Nephron (organoid): ENCODE results near the gene SBK3.
A peak's percentile ranks its signal among the peaks of the same experiment; 100 is the strongest.
"Not testable (repeated sequence)": the region's sequence is repeated elsewhere in the genome, so short reads cannot be mapped to it uniquely, and the experiment has no call there.

ENCODE experiments used
- H3K27ac Mint-ChIP-seq, 3 experiments: 2 replicates each; pipeline ENCODE4 v1.8.0; 2020; ENCODE audit warnings: mixed read lengths in 3 of 3, mild to moderate bottlenecking in 2 of 3, moderate library complexity in 1 of 3
- H3K27me3 Mint-ChIP-seq: 2 replicates; pipeline ENCODE4 v1.8.0; 2021; ENCODE audit warnings: low read depth, mild to moderate bottlenecking, moderate library complexity, mixed read lengths
- H3K36me3 Mint-ChIP-seq: 2 replicates; pipeline ENCODE4 v1.8.0; 2020; ENCODE audit warnings: low read depth, mixed read lengths
- H3K4me1 Mint-ChIP-seq: 2 replicates; pipeline ENCODE4 v1.8.0; 2020; ENCODE audit warnings: mixed read lengths
- H3K4me3 Mint-ChIP-seq, 3 experiments: 2 replicates each; pipeline ENCODE4 v1.8.0; 2020; ENCODE audit warnings: mild to moderate bottlenecking in 3 of 3, mixed read lengths in 3 of 3, moderate library complexity in 2 of 3
- H3K9me3 Mint-ChIP-seq: 2 replicates; pipeline ENCODE4 v1.8.0; 2020; ENCODE audit warnings: mixed read lengths
- CTCF ChIP-seq, 3 experiments: fragments of 200-600 bp; sonication (generic); IDR thresholded peaks; one replicate each; pipeline ENCODE4 v1.5.0; 2021; ENCODE audit warnings: antibody characterized with exemption in 3 of 3; ENCODE audit not compliant: unreplicated experiment in 3 of 3

The SBK3 gene

DNA sequence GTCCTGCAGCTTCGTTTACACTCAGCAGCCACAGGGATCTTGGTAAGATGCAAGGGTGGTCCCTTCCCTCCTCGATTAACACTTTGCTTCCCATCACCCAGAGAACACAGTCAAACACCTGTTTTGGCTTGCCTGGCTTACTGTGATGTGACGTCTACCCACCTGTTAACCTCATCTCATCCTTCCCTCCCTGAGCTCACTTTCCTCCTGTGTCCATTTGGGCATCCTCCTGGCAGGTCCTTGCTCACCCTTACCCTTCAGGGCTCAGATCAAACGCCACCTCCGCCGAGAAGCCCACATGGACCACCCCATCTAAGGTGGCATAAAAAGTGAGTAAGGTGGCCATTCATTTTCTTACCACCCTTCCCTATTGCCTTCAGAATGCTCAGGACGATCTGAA is 44.8 kb upstream of the SBK3 start:
- no peak for TF ChIP-seq CTCF (IDR thresholded peaks at IDR 0.05; ENCODE audit: unreplicated experiment in 3 of 3)
- H3K36me3 Mint-ChIP-seq: peaks cover 20% of the 10 kb centered on the region
- H3K27ac Mint-ChIP-seq: peak overlapping the region in 2 of 3 experiments; percentile 13 to 21
- peaks cover 6% of the 10 kb centered on the region for H3K27me3 Mint-ChIP-seq
- H3K9me3 Mint-ChIP-seq: no peaks in the 10 kb centered on the region
- peaks cover 25% of the 10 kb centered on the region for H3K4me1 Mint-ChIP-seq
- H3K4me3 Mint-ChIP-seq: no peak overlapping the region

DNA sequence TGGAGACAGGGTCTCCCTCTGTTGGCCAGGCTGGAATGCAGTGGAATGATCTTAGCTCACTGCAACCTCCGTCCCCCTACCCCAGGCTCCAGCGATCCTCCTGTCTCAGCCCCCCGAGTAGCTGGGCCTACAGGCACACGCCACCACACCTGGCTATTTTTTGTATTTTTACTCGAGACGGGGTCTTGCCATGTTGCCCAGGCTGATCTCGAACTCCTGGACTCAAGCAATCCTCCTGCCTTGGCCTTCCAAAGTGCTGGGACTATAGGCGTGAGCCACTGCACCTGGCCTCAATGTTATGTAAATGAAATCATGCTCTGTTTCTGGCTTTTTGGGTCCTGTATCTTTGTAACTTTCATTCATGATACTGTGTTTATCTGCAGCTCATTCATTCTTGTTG is 43.4 kb upstream of the SBK3 start:
- Mint-ChIP-seq H3K4me1 (peaks cover 31% of the 10 kb centered on the region), H3K27ac (peak overlapping the region in 2 of 3 experiments; percentile 53 to 68), H3K4me3 (peak overlapping the region in 2 of 3 experiments; percentile 17 to 45), H3K27me3 (peaks cover 6% of the 10 kb centered on the region), H3K36me3 (peaks cover 11% of the 10 kb centered on the region), H3K9me3 (no peaks in the 10 kb centered on the region)
- TF ChIP-seq CTCF (IDR thresholded peaks at IDR 0.05; ENCODE audit: unreplicated experiment in 3 of 3): no peak

- H3K36me3 Mint-ChIP-seq: peaks cover 7% of the 10 kb centered on the region
These were observed 41.8 kb upstream of the SBK3 start for GRCh38 chr19:55586976-55587668.

DNA sequence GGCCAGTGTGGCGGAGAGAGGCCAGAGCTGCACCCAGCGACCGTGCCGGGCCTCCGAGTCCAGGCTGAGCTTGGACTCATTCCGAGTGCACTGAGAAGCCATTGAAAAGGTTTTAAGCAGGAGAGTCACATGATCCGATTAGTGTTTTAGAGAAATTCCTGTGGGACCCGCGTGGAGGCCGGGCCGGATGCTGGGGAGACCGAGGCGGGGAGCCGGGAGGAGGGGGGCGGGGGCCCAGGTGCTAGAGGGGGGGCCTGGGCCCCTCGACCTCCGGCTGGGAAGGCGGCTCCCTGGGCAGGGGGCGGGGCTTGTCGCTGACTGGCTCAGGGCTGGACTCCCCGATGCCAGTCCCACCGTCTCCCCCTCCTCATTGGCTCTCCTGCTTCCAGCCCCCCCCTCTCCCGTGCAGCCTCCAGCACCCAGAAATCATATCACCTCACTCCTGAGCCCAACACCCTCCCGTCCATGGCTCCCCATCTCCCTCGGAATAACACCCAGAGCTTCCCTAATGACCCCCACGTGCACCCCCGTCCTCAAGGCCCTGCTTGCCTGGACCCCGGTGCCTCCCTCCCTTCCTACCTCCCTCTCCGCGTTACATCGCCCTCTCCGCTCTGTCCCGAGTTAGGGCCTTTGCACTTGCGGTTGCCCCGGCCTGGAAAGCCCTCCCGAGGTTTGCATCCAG is 40.5 kb upstream of the SBK3 start:
- H3K27ac Mint-ChIP-seq: peak overlapping the region; percentile 97 to 100 (median 99)
- TF ChIP-seq CTCF (IDR thresholded peaks at IDR 0.05; ENCODE audit: unreplicated experiment in 3 of 3): no peak
- no peaks in the 10 kb centered on the region for H3K36me3 Mint-ChIP-seq
- H3K4me3 Mint-ChIP-seq: peak overlapping the region; percentile 77 to 84 (median 80)
- H3K9me3 Mint-ChIP-seq: no peaks in the 10 kb centered on the region
- H3K27me3 Mint-ChIP-seq: peaks cover 6% of the 10 kb centered on the region
- peaks cover 45% of the 10 kb centered on the region for H3K4me1 Mint-ChIP-seq

More at GRCh38 chr19:55586976-55587668, 41.8 kb upstream of the SBK3 start:
- Mint-ChIP-seq H3K4me3 (peak overlapping the region; percentile 77 to 84 (median 80)), H3K27me3 (peaks cover 6% of the 10 kb centered on the region), H3K27ac (peak overlapping the region; percentile 97 to 100 (median 99)), H3K9me3 (no peaks in the 10 kb centered on the region), H3K4me1 (peaks cover 33% of the 10 kb centered on the region)
- no peak for TF ChIP-seq CTCF (IDR thresholded peaks at IDR 0.05; ENCODE audit: unreplicated experiment in 3 of 3)

GRCh38 chr19:55584871-55585270 is 39.5 kb upstream of the SBK3 start:
- no peaks in the 10 kb centered on the region for H3K9me3 Mint-ChIP-seq
- peaks cover under 1% of the 10 kb centered on the region for H3K36me3 Mint-ChIP-seq
- H3K27ac Mint-ChIP-seq: peak overlapping the region; percentile 97 to 100 (median 99)
- H3K27me3 Mint-ChIP-seq: peaks cover 6% of the 10 kb centered on the region
- H3K4me1 Mint-ChIP-seq: peaks cover 46% of the 10 kb centered on the region
- H3K4me3 Mint-ChIP-seq: peak overlapping the region; percentile 77 to 80 (median 78)
- no peak for TF ChIP-seq CTCF (IDR thresholded peaks at IDR 0.05; ENCODE audit: unreplicated experiment in 3 of 3)

GRCh38 chr19:55583897-55584296 is 38.6 kb upstream of the SBK3 start:
- H3K4me1 Mint-ChIP-seq: peaks cover 50% of the 10 kb centered on the region
- H3K27me3 Mint-ChIP-seq, H3K9me3 Mint-ChIP-seq, H3K36me3 Mint-ChIP-seq: not testable (repeated sequence)
- peak overlapping the region; percentile 82 to 99 (median 97) for H3K27ac Mint-ChIP-seq
- H3K4me3 Mint-ChIP-seq: peak overlapping the region in 1 of 3 experiments; percentile 26

DNA sequence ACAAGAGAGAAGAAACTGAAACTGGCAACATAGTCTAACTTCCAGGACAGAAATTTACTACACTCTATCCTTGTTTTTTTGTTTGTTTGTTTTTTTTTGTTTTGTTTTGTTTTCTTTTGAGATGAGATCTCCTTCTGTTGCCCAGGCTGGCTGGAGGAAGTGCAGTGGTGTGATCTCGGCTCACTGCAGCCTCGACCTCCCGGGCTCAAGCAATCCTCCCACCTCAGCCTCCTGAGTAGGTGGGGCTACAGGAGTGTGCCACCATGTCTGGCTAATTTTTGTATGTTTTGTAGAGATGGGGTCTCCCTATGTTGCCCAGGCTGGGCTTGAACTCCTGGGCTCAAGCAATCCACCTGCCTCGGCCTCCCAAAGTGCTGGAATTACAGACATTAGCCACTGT is 36.9 kb upstream of the SBK3 start:
- H3K9me3 Mint-ChIP-seq, H3K36me3 Mint-ChIP-seq, H3K27me3 Mint-ChIP-seq: not testable (repeated sequence)
- H3K4me1 Mint-ChIP-seq: peaks cover 47% of the 10 kb centered on the region
- H3K27ac Mint-ChIP-seq: peak overlapping the region; percentile 87 to 98 (median 96)
- H3K4me3 Mint-ChIP-seq: peak overlapping the region; percentile 99
